DND-41 (cell line): ENCODE results near the gene JARID2.

Experiments
- ATAC-seq: fragments of 200-7000 bp; cut with Tn5 transposase; 3 replicates; pipeline ENCODE4 v1.9.1; 2021; ENCODE audit warnings: low read depth; ENCODE audit not compliant: insufficient read depth
- DNase-seq: peaks from one replicate; pipeline ENCODE4 v3.0.0-alpha.2; 2020
- H2AFZ ChIP-seq: 2 replicates; pipeline ENCODE4 v1.6.0; 2012; ENCODE audit warnings: low read depth, low read length
- H3K27ac ChIP-seq: 2 replicates; pipeline ENCODE4 v1.5.1; 2012; ENCODE audit warnings: low read length, inconsistent platforms
- H3K27me3 ChIP-seq: fragments of 200-600 bp; sonication (generic); 2 replicates; pipeline ENCODE4 v1.6.0; 2012; ENCODE audit warnings: low read length, mild to moderate bottlenecking, inconsistent platforms; ENCODE audit not compliant: insufficient read depth, poor library complexity
- H3K36me3 ChIP-seq: 2 replicates; pipeline ENCODE4 v1.5.1; 2012; ENCODE audit warnings: low read length, inconsistent platforms; ENCODE audit not compliant: insufficient read depth
- H3K4me1 ChIP-seq: 2 replicates; pipeline ENCODE4 v1.5.1; 2012; ENCODE audit warnings: mild to moderate bottlenecking, low read length; ENCODE audit not compliant: insufficient read depth
- H3K4me2 ChIP-seq: 2 replicates; pipeline ENCODE4 v1.6.0; 2012; ENCODE audit warnings: mild to moderate bottlenecking, moderate library complexity, low read length, inconsistent platforms; ENCODE audit not compliant: insufficient read depth
- H3K4me3 ChIP-seq, 2 experiments: fragments of 200-600 bp in 1 of 2; shearing (Covaris generic) in 1 of 2; 2 replicates each; pipeline ENCODE4 v1.5.1; 2012 to 2016; ENCODE audit warnings: inconsistent platforms in 2 of 2, low read length in 2 of 2, mild to moderate bottlenecking in 2 of 2, low read depth in 1 of 2, moderate library complexity in 1 of 2
- H3K79me2 ChIP-seq: 2 replicates; pipeline ENCODE4 v1.6.0; 2012; ENCODE audit warnings: low read length, inconsistent platforms; ENCODE audit not compliant: insufficient read depth
- H3K9ac ChIP-seq: 2 replicates; pipeline ENCODE4 v1.6.0; 2012; ENCODE audit warnings: low read depth, mild to moderate bottlenecking, inconsistent platforms, low read length, moderate library complexity
- H3K9me3 ChIP-seq: 2 replicates; pipeline ENCODE4 v1.5.1; 2012; ENCODE audit warnings: low read length, moderate library complexity, mild to moderate bottlenecking, inconsistent platforms; ENCODE audit not compliant: insufficient read depth, severe bottlenecking
- H4K20me1 ChIP-seq: 2 replicates; pipeline ENCODE4 v1.6.0; 2012; ENCODE audit warnings: low read length; ENCODE audit not compliant: insufficient read depth
- CTCF ChIP-seq: IDR thresholded peaks from 2 replicates; pipeline ENCODE4 v1.5.1; 2012; ENCODE audit warnings: borderline replicate concordance, low read length, moderate library complexity, mild to moderate bottlenecking; ENCODE audit not compliant: poor library complexity, severe bottlenecking; ENCODE audit errors: extremely low read depth
- EZH2 ChIP-seq: IDR thresholded peaks from 3 replicates; pipeline ENCODE4 v1.6.1; 2012; ENCODE audit warnings: borderline replicate concordance, low read depth, mild to moderate bottlenecking, moderate library complexity, low read length, inconsistent platforms; ENCODE audit not compliant: severe bottlenecking

JARID2 gene

DNA sequence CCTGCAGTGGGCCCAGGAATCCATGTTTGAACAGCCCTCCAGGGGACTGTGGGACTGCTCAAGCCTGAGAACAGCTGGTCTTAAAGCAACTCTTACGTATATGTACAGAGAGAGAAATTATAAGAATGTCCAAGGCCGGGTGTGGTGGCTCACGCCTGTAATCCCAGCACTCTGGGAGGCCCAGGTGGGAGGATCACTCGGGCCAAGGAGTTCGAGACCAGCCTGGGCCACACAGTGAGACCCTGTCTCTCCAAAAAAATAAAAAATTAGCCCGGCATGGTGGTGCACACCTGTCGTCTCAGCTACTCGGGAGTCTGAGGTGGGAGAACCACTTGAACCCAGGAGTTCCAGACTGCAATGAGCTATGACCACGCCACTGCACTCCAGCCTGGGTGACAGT is 283.0 kb downstream of the JARID2 start:
- no peak for ATAC-seq
- no peak for DNase-seq
- Histone ChIP-seq H3K4me3 (no peak overlapping the region), H4K20me1 (peaks cover 6% of the 10 kb centered on the region; the same call in 1 of the 2 replicates), H3K4me2 (no peak overlapping the region), H2AFZ (no peak overlapping the region), H3K9ac (no peak overlapping the region), H3K79me2 (peaks cover 2% of the 10 kb centered on the region; the same call in 1 of the 2 replicates), H3K36me3 (peaks cover 85% of the 10 kb centered on the region), H3K27me3 (no peaks in the 10 kb centered on the region), H3K4me1 (no peaks in the 10 kb centered on the region), H3K27ac (no peak overlapping the region), H3K9me3 (no peaks in the 10 kb centered on the region)
- no peak for TF ChIP-seq EZH2
- TF ChIP-seq CTCF = no peak

- H3K4me1 ChIP-seq = no peaks in the 10 kb centered on the region
- peaks cover 72% of the 10 kb centered on the region for H3K36me3 ChIP-seq
- ATAC-seq (no peak), DNase-seq (no peak)
- no peak overlapping the region for H2AFZ ChIP-seq
- H4K20me1 ChIP-seq = peaks cover 8% of the 10 kb centered on the region; the same call in 1 of the 2 replicates
- H3K79me2 ChIP-seq = peaks cover 2% of the 10 kb centered on the region; the same call in 1 of the 2 replicates
- H3K9ac ChIP-seq = no peak overlapping the region
- H3K9me3 ChIP-seq = no peaks in the 10 kb centered on the region
- H3K4me2 ChIP-seq = no peak overlapping the region
- no peak overlapping the region for H3K27ac ChIP-seq
- no peak overlapping the region for H3K4me3 ChIP-seq
- TF ChIP-seq CTCF (no peak), EZH2 (no peak)
- no peaks in the 10 kb centered on the region for H3K27me3 ChIP-seq
Measured at GRCh38 chr6:15530411-15530810, 284.5 kb downstream of the JARID2 start.

- H3K27me3 ChIP-seq = no peaks in the 10 kb centered on the region
- ATAC-seq (no peak), DNase-seq (no peak)
- H3K9me3 ChIP-seq = no peaks in the 10 kb centered on the region
- no peak overlapping the region for H3K4me3 ChIP-seq
- H3K4me2 ChIP-seq = no peak overlapping the region
- no peak overlapping the region for H2AFZ ChIP-seq
- no peak overlapping the region for H3K9ac ChIP-seq
- no peaks in the 10 kb centered on the region for H3K4me1 ChIP-seq
- peaks cover 58% of the 10 kb centered on the region for H3K36me3 ChIP-seq
- peaks cover 8% of the 10 kb centered on the region; the same call in 1 of the 2 replicates for H4K20me1 ChIP-seq
- peaks cover 2% of the 10 kb centered on the region; the same call in 1 of the 2 replicates for H3K79me2 ChIP-seq
- no peak overlapping the region for H3K27ac ChIP-seq
- no peak for TF ChIP-seq EZH2
- no peak for TF ChIP-seq CTCF
Measured at GRCh38 chr6:15531973-15532372, 286.1 kb downstream of the JARID2 start.
